Suprapubic skin (tissue), 4 donors: ENCODE measurements around the gene USP32. TPM values are rescaled to one million over a fixed set of nuclear protein-coding genes. Genes with fewer than 3 reads are reported as not detected.

Experiments
- DNase-seq, 2 donors: peaks; one replicate each; pipeline ENCODE4 v3.0.0-alpha.2; 2019; ENCODE audit warnings: low spot score in 2 of 2
- H3K27ac ChIP-seq: fragments of 200-600 bp; sonication (generic); one replicate; pipeline ENCODE4 v1.5.1; 2019
- H3K27me3 ChIP-seq: fragments of 200-600 bp; sonication (generic); one replicate; pipeline ENCODE4 v1.5.1; 2019
- H3K36me3 ChIP-seq: fragments of 200-600 bp; sonication (generic); one replicate; pipeline ENCODE4 v1.5.1; 2019
- H3K4me1 ChIP-seq: fragments of 200-600 bp; sonication (generic); one replicate; pipeline ENCODE4 v1.5.1; 2019
- H3K4me3 ChIP-seq: fragments of 200-600 bp; sonication (generic); one replicate; pipeline ENCODE4 v1.5.1; 2019; ENCODE audit warnings: mild to moderate bottlenecking
- H3K9me3 ChIP-seq: fragments of 200-600 bp; sonication (generic); one replicate; pipeline ENCODE4 v1.5.1; 2019
- CTCF ChIP-seq, 2 donors: fragments of 200-600 bp in 1 of 2; fragments of 450-650 bp in 1 of 2; sonication (generic) in 1 of 2; IDR thresholded peaks; one replicate each; pipeline ENCODE4 v1.5.1; 2016 to 2019; ENCODE audit warnings: antibody characterized with exemption in 2 of 2, mild to moderate bottlenecking in 1 of 2, moderate library complexity in 1 of 2
- EP300 ChIP-seq: sonication (generic); formaldehyde crosslinking; IDR thresholded peaks from one replicate; pipeline ENCODE4 v1.6.1; 2017; ENCODE audit warnings: antibody characterized with exemption
- POLR2A ChIP-seq, 2 donors: fragments of 450-650 bp; IDR thresholded peaks; one replicate each; pipeline ENCODE4 v1.6.1; 2017; ENCODE audit warnings: antibody characterized with exemption in 2 of 2, mild to moderate bottlenecking in 2 of 2, moderate library complexity in 2 of 2
- POLR2AphosphoS5 ChIP-seq, 3 donors: sonication (generic); formaldehyde crosslinking; IDR thresholded peaks; one replicate each; pipeline ENCODE4 v1.6.1; 2017; ENCODE audit warnings: antibody characterized with exemption in 3 of 3
- WGBS: methylation state at CpG from one replicate; pipeline ENCODE4 v1.1.5; 2018; 5-methylcytosine and 5-hydroxymethylcytosine counted together
- total RNA-seq, 4 donors: library from RNA; depleted of rRNA; stranded (reverse); fragments of >200 nt; gene quantifications; one replicate each; pipeline ENCODE4 v1.1.0, GENCODE V29; 2016

The USP32 gene
- total RNA-seq, 4 donors from 2014 or later, result 58.3 to 74.5 (median 62.0) TPM

GRCh38 chr17:60170835-60171752, 220.8 kb downstream of the USP32 start:
- DNase-seq, result no peak

GRCh38 chr17:60169921-60170817, 221.8 kb downstream of the USP32 start:
- Histone ChIP-seq H3K4me3 (no peak overlapping the region), H3K9me3 (no peaks in the 10 kb centered on the region), H3K27ac (no peak overlapping the region), H3K36me3 (no peaks in the 10 kb centered on the region), H3K4me1 (peaks cover 8% of the 10 kb centered on the region), H3K27me3 (no peaks in the 10 kb centered on the region)
- no peak for DNase-seq
- no peak for TF ChIP-seq POLR2AphosphoS5 (IDR thresholded peaks at IDR 0.05)
- TF ChIP-seq CTCF (IDR thresholded peaks at IDR 0.05), result no peak
- no peak for TF ChIP-seq POLR2A (IDR thresholded peaks at IDR 0.05)
- TF ChIP-seq EP300, result no peak
- 64% methylated on average over 10 of the region's 10 CpGs for WGBS

More at GRCh38 chr17:60170835-60171752, 220.8 kb downstream of the USP32 start:
- H3K4me3 ChIP-seq, result no peak overlapping the region
- whole genome bisulfite sequencing, result 77% methylated on average over 7 of the region's 8 CpGs
- no peaks in the 10 kb centered on the region for H3K9me3 ChIP-seq
- no peak overlapping the region for H3K27ac ChIP-seq
- H3K4me1 ChIP-seq, result peaks cover 8% of the 10 kb centered on the region
- H3K36me3 ChIP-seq, result peaks cover under 1% of the 10 kb centered on the region
- TF ChIP-seq POLR2AphosphoS5 (IDR thresholded peaks at IDR 0.05) (no peak), CTCF (IDR thresholded peaks at IDR 0.05) (no peak), POLR2A (IDR thresholded peaks at IDR 0.05) (no peak), EP300 (no peak)
- no peaks in the 10 kb centered on the region for H3K27me3 ChIP-seq

GRCh38 chr17:60168654-60169053, 223.3 kb downstream of the USP32 start:
- no peak overlapping the region for H3K27ac ChIP-seq
- DNase-seq, result no peak
- H3K27me3 ChIP-seq, result no peaks in the 10 kb centered on the region
- H3K4me3 ChIP-seq, result no peak overlapping the region
- no peak for TF ChIP-seq CTCF (IDR thresholded peaks at IDR 0.05)
- TF ChIP-seq EP300, result no peak
- no peak for TF ChIP-seq POLR2AphosphoS5 (IDR thresholded peaks at IDR 0.05)
- TF ChIP-seq POLR2A (IDR thresholded peaks at IDR 0.05), result no peak
- H3K9me3 ChIP-seq, result no peaks in the 10 kb centered on the region
- no peaks in the 10 kb centered on the region for H3K36me3 ChIP-seq
- peaks cover 8% of the 10 kb centered on the region for H3K4me1 ChIP-seq
- WGBS, result 54% methylated on average over 6 of the region's 7 CpGs

GRCh38 chr17:60167065-60167741, 224.7 kb downstream of the USP32 start:
- 69% methylated on average over 11 of the region's 11 CpGs for WGBS
- H3K9me3 ChIP-seq, result no peaks in the 10 kb centered on the region
- H3K27ac ChIP-seq, result no peak overlapping the region
- DNase-seq, result no peak
- no peaks in the 10 kb centered on the region for H3K27me3 ChIP-seq
- H3K4me1 ChIP-seq, result peaks cover 8% of the 10 kb centered on the region
- no peak overlapping the region for H3K4me3 ChIP-seq
- H3K36me3 ChIP-seq, result no peaks in the 10 kb centered on the region
- TF ChIP-seq EP300 (no peak), POLR2A (IDR thresholded peaks at IDR 0.05) (no peak), CTCF (IDR thresholded peaks at IDR 0.05) (no peak), POLR2AphosphoS5 (IDR thresholded peaks at IDR 0.05) (no peak)
